Measurements from ENCODE around the gene ARHGEF37.

Gene ARHGEF37

GRCh38 chr5:149658299-149658698 is 77.0 kb downstream of the ARHGEF37 start:
- no peaks in the 10 kb centered on the region for H3K36me3 ChIP-seq (ENCODE audit: insufficient read depth, low read length)
- peaks cover 4% of the 10 kb centered on the region for H3K9me3 ChIP-seq (ENCODE audit: insufficient read depth, low read length, severe bottlenecking)
- H3K4me2 ChIP-seq (ENCODE audit: insufficient read depth, low read length), result no peak overlapping the region
- no peak overlapping the region for H2AFZ ChIP-seq (ENCODE audit: low read depth, low read length)
- no peak for DNase-seq
- no peak overlapping the region for H3K27ac ChIP-seq (ENCODE audit: low read length)
- H3K4me3 ChIP-seq (ENCODE audit: low read depth in 1 of 2, low read length in 2 of 2), result no peak overlapping the region
- H3K4me1 ChIP-seq (ENCODE audit: insufficient read depth, low read length), result no peaks in the 10 kb centered on the region
- no peaks in the 10 kb centered on the region for H3K79me2 ChIP-seq (ENCODE audit: insufficient read depth, low read length)
- no peak overlapping the region for H3K9ac ChIP-seq (ENCODE audit: low read depth, low read length)
- TF ChIP-seq CTCF (IDR thresholded peaks at IDR 0.05; ENCODE audit: borderline replicate concordance, extremely low read depth, low read length, poor library complexity, severe bottlenecking), result no peak
- no peak for TF ChIP-seq EZH2 (IDR thresholded peaks at IDR 0.05; ENCODE audit: borderline replicate concordance, low read depth, low read length, severe bottlenecking)
- H3K27me3 ChIP-seq (ENCODE audit: insufficient read depth, low read length, poor library complexity), result no peaks in the 10 kb centered on the region
- H4K20me1 ChIP-seq (ENCODE audit: insufficient read depth, low read length), result no peaks in the 10 kb centered on the region
- no peak for ATAC-seq (ENCODE audit: insufficient read depth, low read depth)

- no peak for DNase-seq
- H3K9ac ChIP-seq (ENCODE audit: low read depth, low read length), result no peak overlapping the region
- TF ChIP-seq CTCF (IDR thresholded peaks at IDR 0.05; ENCODE audit: borderline replicate concordance, extremely low read depth, low read length, poor library complexity, severe bottlenecking) (no peak), EZH2 (IDR thresholded peaks at IDR 0.05; ENCODE audit: borderline replicate concordance, low read depth, low read length, severe bottlenecking) (no peak)
- H3K79me2 ChIP-seq (ENCODE audit: insufficient read depth, low read length), result no peaks in the 10 kb centered on the region
- H3K27me3 ChIP-seq (ENCODE audit: insufficient read depth, low read length, poor library complexity), result no peaks in the 10 kb centered on the region
- H3K4me2 ChIP-seq (ENCODE audit: insufficient read depth, low read length), result no peak overlapping the region
- H3K4me1 ChIP-seq (ENCODE audit: insufficient read depth, low read length), result no peaks in the 10 kb centered on the region
- no peak for ATAC-seq (ENCODE audit: insufficient read depth, low read depth)
- H4K20me1 ChIP-seq (ENCODE audit: insufficient read depth, low read length), result no peaks in the 10 kb centered on the region
- H2AFZ ChIP-seq (ENCODE audit: low read depth, low read length), result no peak overlapping the region
- no peak overlapping the region for H3K27ac ChIP-seq (ENCODE audit: low read length)
- no peaks in the 10 kb centered on the region for H3K36me3 ChIP-seq (ENCODE audit: insufficient read depth, low read length)
- peaks cover 6% of the 10 kb centered on the region for H3K9me3 ChIP-seq (ENCODE audit: insufficient read depth, low read length, severe bottlenecking)
- no peak overlapping the region for H3K4me3 ChIP-seq (ENCODE audit: low read depth in 1 of 2, low read length in 2 of 2)
These were observed 82.8 kb downstream of the ARHGEF37 start for GRCh38 chr5:149664083-149664482.

- peaks cover 6% of the 10 kb centered on the region for H3K9me3 ChIP-seq (ENCODE audit: insufficient read depth, low read length, severe bottlenecking)
- no peak overlapping the region for H3K27ac ChIP-seq (ENCODE audit: low read length)
- H3K9ac ChIP-seq (ENCODE audit: low read depth, low read length), result no peak overlapping the region
- no peaks in the 10 kb centered on the region for H3K4me1 ChIP-seq (ENCODE audit: insufficient read depth, low read length)
- no peaks in the 10 kb centered on the region for H3K36me3 ChIP-seq (ENCODE audit: insufficient read depth, low read length)
- no peaks in the 10 kb centered on the region for H4K20me1 ChIP-seq (ENCODE audit: insufficient read depth, low read length)
- H2AFZ ChIP-seq (ENCODE audit: low read depth, low read length), result no peak overlapping the region
- H3K4me2 ChIP-seq (ENCODE audit: insufficient read depth, low read length), result no peak overlapping the region
- DNase-seq (no peak), ATAC-seq (ENCODE audit: insufficient read depth, low read depth) (no peak)
- H3K27me3 ChIP-seq (ENCODE audit: insufficient read depth, low read length, poor library complexity), result no peaks in the 10 kb centered on the region
- H3K4me3 ChIP-seq (ENCODE audit: low read depth in 1 of 2, low read length in 2 of 2), result no peak overlapping the region
- H3K79me2 ChIP-seq (ENCODE audit: insufficient read depth, low read length), result no peaks in the 10 kb centered on the region
- no peak for TF ChIP-seq EZH2 (IDR thresholded peaks at IDR 0.05; ENCODE audit: borderline replicate concordance, low read depth, low read length, severe bottlenecking)
- TF ChIP-seq CTCF (IDR thresholded peaks at IDR 0.05; ENCODE audit: borderline replicate concordance, extremely low read depth, low read length, poor library complexity, severe bottlenecking), result no peak
These were observed 83.5 kb downstream of the ARHGEF37 start for GRCh38 chr5:149664666-149665415.

Measured in DND-41 (cell line).